ENCODE results near the gene STK16. TPM values are rescaled to one million over a fixed set of nuclear protein-coding genes. Genes with fewer than 3 reads are reported as not detected.

The STK16 gene
- total and polyA plus RNA-seq, 2 of the 13 experiments (the other 11 are each of a cell fraction or from before 2014, with no cell fraction given) = 28.0 to 50.9 TPM

- TF ChIP-seq ZBTB14 (CRISPR knock-in tag; IDR thresholded peaks at IDR 0.05) (peak; percentile 62), KLF11 (CRISPR knock-in tag; IDR thresholded peaks at IDR 0.05) (peak; percentile 88; the same call in 1 of the 2 replicates), MAFK (conservative IDR thresholded peaks at IDR 0.05 in 1 of 2, IDR thresholded peaks at IDR 0.05 in 1 of 2; ENCODE audit: low read length in 2 of 2) (peak; percentile 58 to 89; a peak in 3 of 4 replicates), POLR2AphosphoS5 (IDR thresholded peaks at IDR 0.05; ENCODE audit: low read depth, low read length) (peak; percentile 96), ZNF562 (CRISPR knock-in tag; IDR thresholded peaks at IDR 0.05; ENCODE audit: borderline replicate concordance) (no peak), HIVEP1 (CRISPR knock-in tag; IDR thresholded peaks at IDR 0.05) (peak; percentile 85; the same call in 1 of the 2 replicates), ZNF549 (CRISPR knock-in tag; IDR thresholded peaks at IDR 0.05) (no peak), ZNF547 (CRISPR knock-in tag; IDR thresholded peaks at IDR 0.05) (peak; percentile 91), TSC22D2 (CRISPR knock-in tag; IDR thresholded peaks at IDR 0.05; ENCODE audit: borderline replicate concordance) (peak; percentile 90), ZNF83 (CRISPR knock-in tag; IDR thresholded peaks at IDR 0.05; ENCODE audit: borderline replicate concordance) (no peak; the same call in 1 of the 2 replicates), ZNF773 (CRISPR knock-in tag; IDR thresholded peaks at IDR 0.05; ENCODE audit: borderline replicate concordance) (peak; percentile 85; the same call in 1 of the 2 replicates), TCF7L2 (IDR thresholded peaks at IDR 0.05; ENCODE audit: low read depth, low read length) (no peak), UBTF (CRISPR knock-in tag; IDR thresholded peaks at IDR 0.05) (peak; percentile 96), ADNP (CRISPR knock-in tag; IDR thresholded peaks at IDR 0.05) (no peak), SIN3A (IDR thresholded peaks at IDR 0.05; ENCODE audit: borderline replicate concordance, low read depth, low read length) (peak; percentile 98), MIER3 (CRISPR knock-in tag; IDR thresholded peaks at IDR 0.05; ENCODE audit: borderline replicate concordance) (peak; percentile 85; the same call in 1 of the 2 replicates), ZSCAN5A (CRISPR knock-in tag; IDR thresholded peaks at IDR 0.05; ENCODE audit: borderline replicate concordance) (no peak), ZNF232 (CRISPR knock-in tag; IDR thresholded peaks at IDR 0.05; ENCODE audit: borderline replicate concordance) (no peak; the same call in 1 of the 2 replicates), SNAI1 (CRISPR knock-in tag; IDR thresholded peaks at IDR 0.05; ENCODE audit: borderline replicate concordance) (peak; percentile 72; the same call in 1 of the 2 replicates), TEF (CRISPR knock-in tag; IDR thresholded peaks at IDR 0.05) (0 out of 2 replicates have a peak, but pooled peaks have one; percentile 54), HCFC1 (IDR thresholded peaks at IDR 0.05; ENCODE audit: low read depth, low read length) (peak; percentile 82), NFKB2 (CRISPR knock-in tag; IDR thresholded peaks at IDR 0.05; ENCODE audit: borderline replicate concordance) (peak; percentile 92; the same call in 1 of the 2 replicates)
These were observed at the start of gene STK16, which contains the start of gene GLB1L (continued) for GRCh38 chr2:219245148-219245898.
